Measurements from ENCODE around the gene PDXK.

DNA sequence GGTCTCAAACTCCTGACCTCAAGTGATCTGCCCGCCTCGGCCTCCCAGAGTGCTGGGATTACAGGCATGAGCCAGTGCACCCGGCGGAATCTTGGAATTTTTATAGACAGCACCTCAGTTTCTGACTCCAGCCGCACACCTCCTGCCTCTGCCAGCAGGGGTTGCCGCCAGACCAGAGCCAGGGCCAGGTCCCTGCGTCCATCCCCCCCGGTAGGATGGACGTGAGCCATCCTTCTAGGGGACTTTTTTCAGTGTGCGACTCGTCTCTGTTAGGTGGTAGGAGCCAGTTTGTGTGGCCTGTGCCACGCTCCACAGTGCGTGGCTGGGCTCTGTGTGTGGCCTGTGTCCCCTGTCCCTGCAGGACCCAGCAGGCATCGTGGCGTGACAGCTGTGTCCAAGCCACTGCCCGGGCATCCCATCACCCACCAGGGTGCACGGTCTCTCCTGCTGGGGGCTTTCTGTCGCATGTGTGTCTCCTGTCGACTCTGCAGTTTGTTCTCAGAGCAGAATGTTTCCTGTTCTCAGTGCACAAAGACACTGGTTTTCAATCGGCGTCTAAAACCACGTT, 41.5 kb downstream of the PDXK start:
- TF ChIP-seq NRF1 (IDR thresholded peaks at IDR 0.05; ENCODE audit: low read depth, low read length) (no peak), CTCF (IDR thresholded peaks at IDR 0.05; ENCODE audit: control extremely low read depth in 1 of 3, insufficient read depth in 1 of 3, low read depth in 1 of 3, low read length in 3 of 3) (no peak), POLR2AphosphoS5 (IDR thresholded peaks at IDR 0.05; ENCODE audit: low read depth, low read length) (no peak), SIN3A (conservative IDR thresholded peaks at IDR 0.05 in 1 of 2, IDR thresholded peaks at IDR 0.05 in 1 of 2; ENCODE audit: low read depth in 1 of 2, low read length in 2 of 2) (no peak), POLR2A (IDR thresholded peaks at IDR 0.05; ENCODE audit: control extremely low read depth in 1 of 2, low read depth in 2 of 2, low read length in 2 of 2) (no peak)

Data from H1 (cell line).